HCT116 (cell line): ENCODE data around the gene CD19. TPM values are rescaled to one million over a fixed set of nuclear protein-coding genes. Genes with fewer than 3 reads are reported as not detected.

ENCODE experiments used
- ATAC-seq: fragments of 200-7000 bp; cut with Tn5 transposase; 2 replicates; pipeline ENCODE4 v1.9.1; 2020; ENCODE audit warnings: mild to moderate bottlenecking, moderate library complexity
- BruUV-seq: library from RNA; stranded (reverse); fragments of 400-500 nt; replicated peaks from 2 replicates; lab custom pipeline; 2021; lab: Mats Ljungman, UMichigan
- CTCF ChIA-PET: fragments of 300-600 bp; sonication (Branson Sonifier 250); formaldehyde crosslinking; loops from one replicate; lab custom pipeline; 2021; ENCODE audit warnings: antibody characterized with exemption; lab: Charles Lee
- POLR2A ChIA-PET: fragments of 300-600, 350-600 bp; sonication (Branson Sonifier 250); formaldehyde crosslinking; loops from one replicate; lab custom pipeline; 2021; ENCODE audit warnings: antibody characterized with exemption; lab: Charles Lee
- RAD21 ChIA-PET, 2 experiments: fragments of 300-600 bp; sonication (Branson Sonifier 250); formaldehyde crosslinking; loops; one replicate each; lab custom pipeline; 2023; ENCODE audit warnings: low total read pairs in 2 of 2; ENCODE audit not compliant: uncharacterized antibody in 2 of 2, unreplicated experiment in 2 of 2, low non-redundant PET in 1 of 2; lab: Charles Lee
- DNase-seq: peaks from one replicate; pipeline ENCODE4 v3.0.0-alpha.2; 2010; ENCODE audit warnings: low read depth, low spot score
- H2AFZ ChIP-seq: fragments of 200-600 bp; shearing (Covaris generic), sonication (generic); 2 replicates; pipeline ENCODE4 v1.6.1; 2017; ENCODE audit warnings: low read depth, mixed run types, mixed read lengths, antibody characterized with exemption, low read length; ENCODE audit not compliant: poor library complexity, severe bottlenecking
- H3K27ac ChIP-seq: 2 replicates; pipeline ENCODE4 v1.5.1; 2012; ENCODE audit warnings: low read depth, low read length
- H3K27me3 ChIP-seq: fragments of 200-600 bp; sonication (generic); 2 replicates; pipeline ENCODE4 v1.6.1; 2016; ENCODE audit warnings: mixed run types, low read length, mixed read lengths; ENCODE audit not compliant: insufficient read depth
- H3K36me3 ChIP-seq, 2 experiments: fragments of 200-500 bp in 1 of 2; fragments of 200-600 bp in 1 of 2; sonication (Bioruptor generic) in 1 of 2; sonication (generic) in 1 of 2; 2 replicates each; pipeline versions ENCODE4 v1.5.1 to v1.6.1; 2014 to 2016; ENCODE audit warnings: low read length in 2 of 2, inconsistent platforms in 1 of 2, mixed read lengths in 1 of 2, mixed run types in 1 of 2; ENCODE audit not compliant: insufficient read depth in 2 of 2, control insufficient read depth in 1 of 2
- H3K4me1 ChIP-seq, 2 experiments: fragments of 200-600 bp in 1 of 2; sonication (generic) in 1 of 2; 2 replicates each; pipeline versions ENCODE4 v1.5.1 to v1.6.1; 2012 to 2017; ENCODE audit warnings: low read length in 2 of 2, inconsistent platforms in 1 of 2, mild to moderate bottlenecking in 1 of 2, mixed read lengths in 1 of 2, mixed run types in 1 of 2, moderate library complexity in 1 of 2; ENCODE audit not compliant: insufficient read depth in 2 of 2, control insufficient read depth in 1 of 2
- H3K4me2 ChIP-seq: fragments of 200-600 bp; sonication (generic); 2 replicates; pipeline ENCODE4 v1.6.1; 2017; ENCODE audit warnings: mixed run types, low read length, mixed read lengths
- H3K4me3 ChIP-seq, 2 experiments: fragments of 200-600 bp in 1 of 2; sonication (generic) in 1 of 2; replicated peaks in 1 of 2; 2 replicates each; pipeline ENCODE4 v1.5.1; 2011 to 2016; ENCODE audit warnings: low read length in 2 of 2, control low read depth in 1 of 2, low read depth in 1 of 2, mild to moderate bottlenecking in 1 of 2, mixed read lengths in 1 of 2, mixed run types in 1 of 2
- H3K79me2 ChIP-seq: fragments of 200-600 bp; sonication (generic); 2 replicates; pipeline ENCODE4 v1.6.1; 2017; ENCODE audit warnings: mild to moderate bottlenecking, mixed run types, low read length, moderate library complexity, mixed read lengths; ENCODE audit not compliant: insufficient read depth
- H3K9ac ChIP-seq: fragments of 200-600 bp; sonication (generic); 2 replicates; pipeline ENCODE4 v1.6.1; 2016; ENCODE audit warnings: low read length, mixed read lengths
- H3K9me2 ChIP-seq: fragments of 200-600 bp; sonication (generic), shearing (Covaris generic); 2 replicates; pipeline ENCODE4 v1.6.1; 2017; ENCODE audit warnings: mixed run types, mild to moderate bottlenecking, moderate library complexity; ENCODE audit not compliant: insufficient read depth
- H3K9me3 ChIP-seq, 2 experiments: fragments of 200-500 bp in 1 of 2; fragments of 200-600 bp in 1 of 2; sonication (Bioruptor generic) in 1 of 2; sonication (generic) in 1 of 2; 2 replicates each; pipeline ENCODE4 v1.6.1; 2014 to 2017; ENCODE audit warnings: low read length in 2 of 2, mixed read lengths in 2 of 2, inconsistent platforms in 1 of 2, low read depth in 1 of 2, mild to moderate bottlenecking in 1 of 2, mixed run types in 1 of 2, moderate library complexity in 1 of 2; ENCODE audit not compliant: control insufficient read depth in 1 of 2, insufficient read depth in 1 of 2
- H4K20me1 ChIP-seq: fragments of 200-600 bp; sonication (generic), shearing (Covaris generic); 2 replicates; pipeline ENCODE4 v1.6.1; 2017; ENCODE audit warnings: mixed run types, mild to moderate bottlenecking, moderate library complexity; ENCODE audit not compliant: insufficient read depth
- CBX3 ChIP-seq: IDR thresholded peaks from 2 replicates; pipeline ENCODE4 v1.6.1; 2012; ENCODE audit warnings: low read depth
- CEBPB ChIP-seq: IDR thresholded peaks from 2 replicates; pipeline ENCODE4 v1.6.1; 2012; ENCODE audit warnings: low read depth
- ELF1 ChIP-seq: IDR thresholded peaks from 2 replicates; pipeline ENCODE4 v1.6.1; 2012; ENCODE audit warnings: low read depth, borderline replicate concordance
- EZH2 ChIP-seq: fragments of 200-600 bp; sonication (generic); IDR thresholded peaks from 2 replicates; pipeline ENCODE4 v1.6.1; 2017; ENCODE audit warnings: antibody characterized with exemption, mixed run types
- EZH2phosphoT487 ChIP-seq: fragments of 200-600 bp; IDR thresholded peaks from 2 replicates; pipeline ENCODE4 v1.6.1; 2018; ENCODE audit warnings: antibody characterized with exemption, borderline replicate concordance
- FOSL1 ChIP-seq: IDR thresholded peaks from 2 replicates; pipeline ENCODE4 v1.6.1; 2012; ENCODE audit warnings: low read depth
- JUND ChIP-seq: IDR thresholded peaks from 2 replicates; pipeline ENCODE4 v1.6.1; 2012
- POLR2A ChIP-seq: IDR thresholded peaks from 2 replicates; pipeline ENCODE4 v1.7.0; 2011; ENCODE audit warnings: borderline replicate concordance; ENCODE audit not compliant: insufficient read depth, insufficient read length; ENCODE audit errors: extremely low read depth
- POLR2AphosphoS5 ChIP-seq: IDR thresholded peaks from 2 replicates; pipeline ENCODE4 v1.6.1; 2011; ENCODE audit warnings: mild to moderate bottlenecking, low read depth, low read length, moderate library complexity
- RAD21 ChIP-seq: IDR thresholded peaks from 2 replicates; pipeline ENCODE4 v1.6.1; 2012; ENCODE audit warnings: low read depth, mild to moderate bottlenecking
- REST ChIP-seq: IDR thresholded peaks from 2 replicates; pipeline ENCODE4 v1.6.1; 2012; ENCODE audit warnings: low read depth
- SIN3A ChIP-seq: IDR thresholded peaks from 2 replicates; pipeline ENCODE4 v1.6.1; 2012; ENCODE audit warnings: low read depth
- SRF ChIP-seq: IDR thresholded peaks from 2 replicates; pipeline ENCODE4 v1.6.1; 2012; ENCODE audit warnings: low read depth
- TCF7L2 ChIP-seq: IDR thresholded peaks from 2 replicates; pipeline ENCODE4 v1.7.0; 2011; ENCODE audit warnings: borderline replicate concordance, inconsistent platforms; ENCODE audit not compliant: insufficient read depth, insufficient read length; ENCODE audit errors: extremely low read depth
- YY1 ChIP-seq: IDR thresholded peaks from 2 replicates; pipeline ENCODE4 v1.6.1; 2011; ENCODE audit warnings: low read length, low read depth, moderate library complexity, mild to moderate bottlenecking; ENCODE audit not compliant: insufficient replicate concordance; ENCODE audit errors: extremely low read depth
- ZBTB33 ChIP-seq: IDR thresholded peaks from 2 replicates; pipeline ENCODE4 v1.6.1; 2011; ENCODE audit warnings: mild to moderate bottlenecking, low read length, moderate library complexity; ENCODE audit not compliant: insufficient replicate concordance; ENCODE audit errors: extremely low read depth
- ZNF274 ChIP-seq: fragments of 200-500 bp; sonication (Bioruptor generic); IDR thresholded peaks from 2 replicates; pipeline ENCODE4 v1.6.1; 2014; ENCODE audit warnings: mild to moderate bottlenecking, low read depth, low read length, inconsistent platforms
- intact Hi-C: fragments of 100-400 bp; cut with micrococcal nuclease; formaldehyde crosslinking; loops from 2 replicates; pipeline ENCODE4 v1.10.0; 2022
- total RNA-seq: library from RNA; stranded (reverse); gene quantifications from one replicate; pipeline ENCODE4 v1.2.1, GENCODE V29; 2021; ENCODE audit not compliant: unreplicated experiment

Gene CD19
- total RNA-seq, 1 experiment from 2014 or later: 0.27 TPM

- POLR2A ChIA-PET: no interaction called here
- no peaks in the 10 kb centered on the region for H3K27me3 ChIP-seq
- H3K36me3 ChIP-seq: peaks cover 0 to 15% of the 10 kb centered on the region in 2 experiments; a peak in 2 of 4 replicates
- H3K9me2 ChIP-seq: no peaks in the 10 kb centered on the region
- no TSS peak for BruUV-seq
- no peaks in the 10 kb centered on the region; a peak in 1 of 4 replicates for H3K9me3 ChIP-seq
- DNase-seq (no peak), ATAC-seq (no peak)
- no peak overlapping the region for H3K27ac ChIP-seq
- H3K4me1 ChIP-seq: no peaks in the 10 kb centered on the region
- no peak overlapping the region for H3K4me3 ChIP-seq
- TF ChIP-seq FOSL1 (no peak), EZH2 (no peak), POLR2AphosphoS5 (no peak), REST (no peak), CBX3 (no peak), SIN3A (no peak), ZNF274 (no peak), ZBTB33 (no peak), ELF1 (no peak), TCF7L2 (no peak), POLR2A (no peak), YY1 (no peak), JUND (no peak), SRF (no peak), EZH2phosphoT487 (no peak), CEBPB (no peak), RAD21 (no peak)
- intact Hi-C loops: no loop called here
- no peaks in the 10 kb centered on the region for H3K79me2 ChIP-seq
- no peak overlapping the region for H3K4me2 ChIP-seq
- CTCF ChIA-PET: no interaction called here
- H4K20me1 ChIP-seq: no peaks in the 10 kb centered on the region
- H3K9ac ChIP-seq: no peak overlapping the region
- RAD21 ChIA-PET: no interaction called here
- no peak overlapping the region for H2AFZ ChIP-seq
These were observed 50.6 kb downstream of the CD19 start for GRCh38 chr16:28982418-28982817.
